SK-N-SH treated with all-trans-retinoic acid at 6 μM for 48 hours (cell line): ENCODE measurements around the gene NTNG1.

Experiments
- ARNTL ChIP-seq: fragments of 450-650 bp; formaldehyde crosslinking; IDR thresholded peaks from 2 replicates; pipeline ENCODE4 v1.5.0; 2020; ENCODE audit warnings: low read depth, mild to moderate bottlenecking, moderate library complexity, borderline replicate concordance
- BACH2 ChIP-seq: fragments of 250-450 bp; sonication (Bioruptor Pico); IDR thresholded peaks from 2 replicates; pipeline ENCODE4 v1.9.0; 2021; ENCODE audit warnings: mild to moderate bottlenecking, borderline replicate concordance
- ESRRG ChIP-seq: fragments of 250-450 bp; sonication (Bioruptor Pico); IDR thresholded peaks from 2 replicates; pipeline ENCODE4 v1.6.1; 2021; ENCODE audit warnings: mild to moderate bottlenecking
- POU6F1 ChIP-seq: fragments of 250-450 bp; sonication (Bioruptor Pico); IDR thresholded peaks from 2 replicates; pipeline ENCODE4 v1.8.0; 2021; ENCODE audit warnings: low read depth, mild to moderate bottlenecking, moderate library complexity, borderline replicate concordance
- PPARA ChIP-seq: fragments of 250-450 bp; sonication (Bioruptor Pico); IDR thresholded peaks from 2 replicates; pipeline ENCODE4 v1.5.0; 2020; ENCODE audit warnings: mild to moderate bottlenecking, borderline replicate concordance
- SNAI2 ChIP-seq: fragments of 250-450 bp; sonication (Bioruptor Pico); IDR thresholded peaks from 2 replicates; pipeline ENCODE4 v1.5.0; 2020; ENCODE audit warnings: mild to moderate bottlenecking, moderate library complexity
- TCF4 ChIP-seq: fragments of 250-450 bp; sonication (Bioruptor Pico); IDR thresholded peaks from 2 replicates; pipeline ENCODE4 v1.8.0; 2021; ENCODE audit warnings: mild to moderate bottlenecking, moderate library complexity, borderline replicate concordance
- TSHZ2 ChIP-seq: fragments of 250-450 bp; sonication (Bioruptor Pico); IDR thresholded peaks from 2 replicates; pipeline ENCODE4 v1.5.0; 2020; ENCODE audit warnings: mild to moderate bottlenecking, moderate library complexity
- ZFP3 ChIP-seq: fragments of 250-450 bp; sonication (Bioruptor Pico); IDR thresholded peaks from 2 replicates; pipeline ENCODE4 v1.5.0; 2020; ENCODE audit warnings: mild to moderate bottlenecking, moderate library complexity
- ZFP30 ChIP-seq: fragments of 450-650 bp; formaldehyde crosslinking; IDR thresholded peaks from 2 replicates; pipeline ENCODE4 v1.5.0; 2022; ENCODE audit warnings: mild to moderate bottlenecking, moderate library complexity
- ZNF565 ChIP-seq: fragments of 450-650 bp; formaldehyde crosslinking; conservative IDR thresholded peaks from 2 replicates; pipeline ENCODE4 v1.5.0; 2020; ENCODE audit warnings: low read depth, mild to moderate bottlenecking, moderate library complexity
- ZNF70 ChIP-seq: fragments of 450-650 bp; formaldehyde crosslinking; IDR thresholded peaks from 2 replicates; pipeline ENCODE4 v1.5.0; 2020; ENCODE audit warnings: mild to moderate bottlenecking, moderate library complexity
- ZNF8 ChIP-seq: fragments of 450-650 bp; formaldehyde crosslinking; IDR thresholded peaks from 2 replicates; pipeline ENCODE4 v1.5.0; 2020; ENCODE audit warnings: mild to moderate bottlenecking, moderate library complexity
- TF ChIP-seq, protein P1 (sequence below): fragments of 250-450 bp; sonication (Bioruptor Pico); IDR thresholded peaks from 2 replicates; pipeline ENCODE4 v1.8.0; 2020; ENCODE audit warnings: mild to moderate bottlenecking, moderate library complexity, borderline replicate concordance

- TF ChIP-seq POU6F1 (CRISPR knock-in tag) (no peak), ZNF70 (CRISPR knock-in tag) (no peak), ZNF8 (CRISPR knock-in tag) (no peak), TCF4 (CRISPR knock-in tag) (no peak), ARNTL (CRISPR knock-in tag) (no peak), BACH2 (no peak), ZFP3 (no peak), SNAI2 (CRISPR knock-in tag) (no peak), ESRRG (CRISPR knock-in tag) (no peak), ZNF565 (CRISPR knock-in tag) (no peak), ZFP30 (CRISPR knock-in tag) (no peak), TSHZ2 (CRISPR knock-in tag) (no peak), PPARA (CRISPR knock-in tag) (no peak)
- TF ChIP-seq, protein P1, sequence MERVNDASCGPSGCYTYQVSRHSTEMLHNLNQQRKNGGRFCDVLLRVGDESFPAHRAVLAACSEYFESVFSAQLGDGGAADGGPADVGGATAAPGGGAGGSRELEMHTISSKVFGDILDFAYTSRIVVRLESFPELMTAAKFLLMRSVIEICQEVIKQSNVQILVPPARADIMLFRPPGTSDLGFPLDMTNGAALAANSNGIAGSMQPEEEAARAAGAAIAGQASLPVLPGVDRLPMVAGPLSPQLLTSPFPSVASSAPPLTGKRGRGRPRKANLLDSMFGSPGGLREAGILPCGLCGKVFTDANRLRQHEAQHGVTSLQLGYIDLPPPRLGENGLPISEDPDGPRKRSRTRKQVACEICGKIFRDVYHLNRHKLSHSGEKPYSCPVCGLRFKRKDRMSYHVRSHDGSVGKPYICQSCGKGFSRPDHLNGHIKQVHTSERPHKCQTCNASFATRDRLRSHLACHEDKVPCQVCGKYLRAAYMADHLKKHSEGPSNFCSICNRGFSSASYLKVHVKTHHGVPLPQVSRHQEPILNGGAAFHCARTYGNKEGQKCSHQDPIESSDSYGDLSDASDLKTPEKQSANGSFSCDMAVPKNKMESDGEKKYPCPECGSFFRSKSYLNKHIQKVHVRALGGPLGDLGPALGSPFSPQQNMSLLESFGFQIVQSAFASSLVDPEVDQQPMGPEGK (CRISPR knock-in tag) = no peak
Measured at GRCh38 chr1:107123741-107124140, 17.1 kb upstream of the NTNG1 start.
